GM06990 (cell line): ENCODE results near the gene PWP2.
A peak's percentile ranks its signal among the peaks of the same experiment; 100 is the strongest.
"Not testable (repeated sequence)": the region's sequence is repeated elsewhere in the genome, so short reads cannot be mapped to it uniquely, and the experiment has no call there.

Experiments
- DNase-seq: peaks from one replicate; pipeline ENCODE4 v3.0.0-alpha.2; 2011; ENCODE audit not compliant: insufficient read length; ENCODE audit errors: extremely low read depth
- H3K27me3 ChIP-seq: replicated peaks from 2 replicates; pipeline ENCODE4 v1.6.0; 2011; ENCODE audit warnings: low read length; ENCODE audit not compliant: control insufficient read depth, insufficient read depth
- H3K36me3 ChIP-seq: 2 replicates; pipeline ENCODE4 v1.5.1; 2011; ENCODE audit warnings: low read length; ENCODE audit not compliant: control insufficient read depth, insufficient read depth
- H3K4me3 ChIP-seq: replicated peaks from 2 replicates; pipeline ENCODE4 v1.5.1; 2011; ENCODE audit warnings: low read depth, mild to moderate bottlenecking, control low read depth, low read length
- TF ChIP-seq, protein P1 (sequence below): IDR thresholded peaks from 2 replicates; pipeline ENCODE4 v1.5.1; 2011; ENCODE audit warnings: low read length, control low read depth, mild to moderate bottlenecking, inconsistent platforms; ENCODE audit not compliant: insufficient read depth, poor library complexity, severe bottlenecking

The PWP2 gene

DNA sequence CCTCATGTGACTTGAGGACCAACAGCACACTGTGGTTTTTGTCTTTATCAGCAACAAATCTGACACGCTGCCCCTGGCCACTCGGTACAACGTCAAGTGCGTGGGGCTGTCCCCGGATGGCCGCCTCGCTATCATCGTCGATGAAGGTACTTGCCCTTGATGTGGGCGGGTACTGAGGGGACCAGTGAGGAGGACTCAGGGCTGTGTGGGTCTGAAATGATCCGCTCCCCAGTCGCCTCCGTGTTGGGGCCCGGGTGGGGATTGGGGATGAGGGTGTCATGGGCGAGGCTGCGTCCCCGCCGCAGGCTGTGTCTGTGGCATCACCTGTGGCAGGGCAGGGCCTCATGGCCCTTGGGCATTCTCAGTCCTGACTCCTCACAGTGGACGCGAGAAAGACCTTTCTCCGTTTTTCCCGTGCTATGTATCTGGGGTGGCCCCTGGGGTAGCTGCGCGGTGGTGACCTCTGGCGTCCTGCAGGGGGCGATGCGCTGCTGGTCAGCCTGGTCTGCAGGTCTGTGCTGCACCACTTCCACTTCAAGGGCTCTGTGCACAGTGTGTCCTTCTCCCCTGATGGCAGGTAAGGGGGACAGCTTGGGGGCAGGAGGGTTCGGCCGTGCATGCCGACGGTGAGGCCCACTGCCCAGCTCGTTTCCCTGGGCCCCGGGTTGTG lies 6.6 kb downstream of the PWP2 start:
- not testable (repeated sequence) for H3K4me3 ChIP-seq, H3K36me3 ChIP-seq, DNase-seq, H3K27me3 ChIP-seq
- TF ChIP-seq, protein P1, sequence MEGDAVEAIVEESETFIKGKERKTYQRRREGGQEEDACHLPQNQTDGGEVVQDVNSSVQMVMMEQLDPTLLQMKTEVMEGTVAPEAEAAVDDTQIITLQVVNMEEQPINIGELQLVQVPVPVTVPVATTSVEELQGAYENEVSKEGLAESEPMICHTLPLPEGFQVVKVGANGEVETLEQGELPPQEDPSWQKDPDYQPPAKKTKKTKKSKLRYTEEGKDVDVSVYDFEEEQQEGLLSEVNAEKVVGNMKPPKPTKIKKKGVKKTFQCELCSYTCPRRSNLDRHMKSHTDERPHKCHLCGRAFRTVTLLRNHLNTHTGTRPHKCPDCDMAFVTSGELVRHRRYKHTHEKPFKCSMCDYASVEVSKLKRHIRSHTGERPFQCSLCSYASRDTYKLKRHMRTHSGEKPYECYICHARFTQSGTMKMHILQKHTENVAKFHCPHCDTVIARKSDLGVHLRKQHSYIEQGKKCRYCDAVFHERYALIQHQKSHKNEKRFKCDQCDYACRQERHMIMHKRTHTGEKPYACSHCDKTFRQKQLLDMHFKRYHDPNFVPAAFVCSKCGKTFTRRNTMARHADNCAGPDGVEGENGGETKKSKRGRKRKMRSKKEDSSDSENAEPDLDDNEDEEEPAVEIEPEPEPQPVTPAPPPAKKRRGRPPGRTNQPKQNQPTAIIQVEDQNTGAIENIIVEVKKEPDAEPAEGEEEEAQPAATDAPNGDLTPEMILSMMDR: peak; percentile 6

DNA sequence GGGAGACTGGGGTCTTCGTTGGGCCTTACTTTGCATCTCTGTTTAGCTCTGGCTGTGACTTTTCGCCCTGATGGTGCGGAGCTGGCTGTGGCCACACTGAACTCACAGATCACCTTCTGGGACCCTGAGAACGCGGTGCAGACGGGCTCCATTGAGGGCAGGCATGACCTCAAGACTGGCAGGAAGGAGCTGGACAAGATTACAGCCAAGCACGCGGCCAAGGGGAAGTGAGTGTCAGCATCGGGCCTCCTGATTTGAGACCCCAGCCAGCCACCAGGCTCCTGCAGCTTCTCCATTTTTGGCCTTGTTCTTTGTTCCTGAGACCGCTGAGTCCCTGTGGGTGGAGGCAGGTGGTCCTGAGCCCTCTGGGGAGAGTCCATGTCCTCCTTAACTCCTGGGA lies 14.9 kb downstream of the PWP2 start:
- H3K4me3 ChIP-seq, DNase-seq, H3K27me3 ChIP-seq, H3K36me3 ChIP-seq: not testable (repeated sequence)

DNA sequence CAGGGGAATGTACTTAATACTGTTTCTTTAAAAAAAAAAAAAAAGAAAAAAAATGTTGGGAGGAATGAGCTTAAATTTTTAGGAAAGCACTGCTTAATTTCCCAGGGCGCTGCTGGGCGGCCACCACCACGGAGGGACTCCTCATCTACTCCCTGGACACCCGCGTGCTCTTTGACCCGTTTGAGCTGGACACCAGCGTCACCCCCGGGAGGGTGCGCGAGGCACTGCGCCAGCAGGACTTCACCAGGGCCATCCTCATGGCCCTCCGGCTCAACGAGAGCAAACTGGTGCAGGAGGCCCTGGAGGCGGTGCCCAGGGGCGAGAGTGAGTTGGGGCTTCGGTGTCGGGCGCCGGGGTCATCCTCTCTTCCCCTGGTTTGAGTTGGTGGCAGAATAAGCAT lies 20.6 kb downstream of the PWP2 start:
- H3K36me3 ChIP-seq, H3K27me3 ChIP-seq, DNase-seq, H3K4me3 ChIP-seq: not testable (repeated sequence)

DNA sequence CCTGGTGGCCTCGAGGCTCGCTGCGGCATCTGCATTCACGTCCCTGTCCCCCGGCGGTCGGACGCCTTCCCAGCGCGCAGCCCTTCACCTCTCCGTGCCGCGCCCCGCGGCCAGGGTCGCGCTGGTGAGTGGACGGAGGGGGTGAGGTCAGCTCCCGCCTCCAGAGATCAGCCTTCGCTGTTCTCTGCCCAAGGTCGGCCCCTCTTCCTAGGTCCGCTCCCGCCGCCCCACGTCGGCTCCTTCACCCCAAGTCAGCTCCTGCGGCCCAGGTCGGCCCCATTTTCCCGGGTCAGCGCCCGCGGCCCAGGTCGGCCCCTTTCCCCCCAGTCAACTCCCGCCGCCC lies 26.5 kb downstream of the PWP2 start:
- H3K27me3 ChIP-seq, DNase-seq, H3K36me3 ChIP-seq: not testable (repeated sequence)
- peak overlapping the region; percentile 54 for H3K4me3 ChIP-seq

DNA sequence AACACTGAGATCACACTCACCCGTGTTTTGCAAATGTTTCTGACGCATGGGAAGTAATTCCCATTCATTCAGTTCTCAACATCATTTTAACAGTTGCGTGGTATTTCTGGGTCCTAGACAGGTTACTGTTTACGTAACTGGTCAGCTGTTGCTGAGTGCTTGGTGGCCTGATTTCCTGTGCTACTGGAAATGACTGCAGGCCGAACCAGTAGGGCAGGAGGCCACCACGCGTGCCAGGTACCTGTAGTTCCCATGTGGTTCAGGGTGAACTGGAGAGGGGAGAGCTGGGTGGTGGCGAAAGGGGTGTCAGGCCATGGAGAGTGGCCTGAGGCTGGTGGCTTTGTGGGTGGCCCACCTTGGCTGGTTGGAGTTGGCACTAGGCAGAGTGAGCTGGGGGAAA lies 27.5 kb downstream of the PWP2 start:
- H3K36me3 ChIP-seq, DNase-seq, H3K27me3 ChIP-seq, H3K4me3 ChIP-seq: not testable (repeated sequence)

DNA sequence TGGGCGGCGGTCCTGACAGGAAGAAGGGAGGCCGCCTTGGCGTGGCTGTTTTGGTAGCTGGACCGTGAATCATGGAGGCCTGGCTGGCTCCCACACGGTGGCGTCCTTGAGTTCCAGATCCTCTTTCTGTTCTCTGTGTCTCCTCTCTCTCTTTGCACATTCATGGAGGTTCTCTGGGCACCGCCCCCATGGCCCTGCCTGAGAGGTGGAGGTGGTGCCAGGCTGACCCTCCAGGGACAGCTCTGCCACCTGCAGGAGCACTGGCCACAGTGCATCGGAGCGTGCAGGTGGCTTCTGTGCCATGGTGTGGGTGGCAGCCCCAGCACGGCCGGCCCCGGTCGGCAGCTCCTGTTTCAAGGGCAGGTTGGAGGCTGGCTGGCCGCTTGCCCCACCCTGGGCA lies 30.8 kb downstream of the PWP2 start:
- not testable (repeated sequence) for H3K36me3 ChIP-seq, H3K4me3 ChIP-seq, H3K27me3 ChIP-seq, DNase-seq

DNA sequence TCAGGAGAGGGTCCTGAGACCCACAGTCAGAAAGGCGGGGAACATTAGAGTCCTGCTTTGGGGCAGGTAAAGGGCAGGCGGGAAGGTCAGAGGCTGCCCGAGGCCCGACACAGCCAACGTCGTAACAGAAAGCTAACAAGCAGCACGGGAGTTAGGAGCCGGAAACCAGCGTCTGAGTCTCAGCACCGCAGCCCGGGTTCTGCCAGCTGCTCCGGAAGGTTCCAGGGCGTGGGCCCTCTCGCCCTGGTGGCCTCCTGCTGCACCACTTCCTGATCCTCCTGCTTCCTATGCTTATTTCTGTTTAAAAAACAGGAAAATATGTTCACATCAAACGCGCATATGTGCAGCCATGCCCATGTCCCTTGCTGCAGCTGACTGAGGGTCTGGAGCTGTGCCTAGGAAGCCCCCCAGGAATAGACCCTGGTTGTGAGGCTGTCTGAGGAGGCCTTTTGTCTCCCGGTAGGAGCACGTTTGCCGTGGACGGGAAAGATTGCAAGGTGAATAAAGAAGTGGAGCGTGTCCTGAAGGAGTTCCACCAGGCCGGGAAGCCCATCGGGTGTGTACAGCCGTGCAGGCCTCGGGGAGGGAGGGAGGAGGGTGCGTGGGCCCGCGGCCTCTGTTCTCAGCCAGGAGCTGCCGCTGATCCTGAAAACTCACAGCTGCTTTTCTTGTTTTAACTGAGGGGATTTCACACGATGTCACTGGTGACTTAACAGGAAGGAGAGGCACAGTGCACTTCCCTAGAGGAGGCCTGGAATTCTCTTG lies 32.8 kb downstream of the PWP2 start:
- DNase-seq, H3K36me3 ChIP-seq, H3K27me3 ChIP-seq, H3K4me3 ChIP-seq: not testable (repeated sequence)

DNA sequence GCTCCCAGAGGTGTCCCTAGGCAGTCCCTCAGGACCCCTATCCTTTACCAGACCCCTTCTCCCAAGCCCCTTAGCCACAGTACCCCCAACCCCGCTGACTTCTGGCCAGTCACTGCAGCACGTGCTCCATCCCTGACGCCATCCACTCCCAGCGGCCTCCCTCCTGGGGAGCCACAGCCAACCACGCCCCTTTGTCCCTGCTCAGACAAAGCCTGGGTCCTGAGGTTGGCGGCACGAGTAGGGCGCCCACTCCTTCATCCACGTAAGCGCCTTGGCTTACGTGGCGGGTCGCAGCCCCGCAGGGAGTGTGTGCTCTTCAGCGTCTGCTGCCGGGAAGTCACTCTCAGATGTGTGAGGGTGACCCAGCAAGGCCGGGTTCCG lies 33.3 kb downstream of the PWP2 start:
- H3K4me3 ChIP-seq, DNase-seq: not testable (repeated sequence)

DNA sequence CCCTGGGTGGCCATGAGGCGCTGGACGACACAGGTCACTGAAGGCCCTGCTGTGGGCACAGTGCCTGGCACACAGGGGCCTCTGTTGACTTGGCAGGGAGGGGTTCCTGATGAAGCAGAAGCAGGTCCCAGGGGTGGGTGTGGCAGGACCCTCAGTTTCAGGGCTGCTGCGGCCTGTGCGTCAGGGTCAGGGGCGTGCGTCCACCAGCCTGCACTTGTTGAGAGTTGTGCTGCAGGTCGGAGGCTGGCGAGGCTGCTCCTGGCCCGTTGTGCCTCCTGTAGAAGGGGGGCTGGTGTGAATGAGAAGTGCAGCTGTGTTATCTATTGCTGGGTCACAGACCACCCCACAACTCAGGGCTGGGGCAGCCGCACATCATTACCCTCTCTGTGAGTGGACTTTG lies 35.3 kb downstream of the PWP2 start:
- peak; percentile 16 for DNase-seq
- not testable (repeated sequence) for H3K27me3 ChIP-seq, H3K36me3 ChIP-seq, H3K4me3 ChIP-seq

More for the DNA sequence above, 33.3 kb downstream of the PWP2 start:
- H3K27me3 ChIP-seq, H3K36me3 ChIP-seq: not testable (repeated sequence)

DNA sequence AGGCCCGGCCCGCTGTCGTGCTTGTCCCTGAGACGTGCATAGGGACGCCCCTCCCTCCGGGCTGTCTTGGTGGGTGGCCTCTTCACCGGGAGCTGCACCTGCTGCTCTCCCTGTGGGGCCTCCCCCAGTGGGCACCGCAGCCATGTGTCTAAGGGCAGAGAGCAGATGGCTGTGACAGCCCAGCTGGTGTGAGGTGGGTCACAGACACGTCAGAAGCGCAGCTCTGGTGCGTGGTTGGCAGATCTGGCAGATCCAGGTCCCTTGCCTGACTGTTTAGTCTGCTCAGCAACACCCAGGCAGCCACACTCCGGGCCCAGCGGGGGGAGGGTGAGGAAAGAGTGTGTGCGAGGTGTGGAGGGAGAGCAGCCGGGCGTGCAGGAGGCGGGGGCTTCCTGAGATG lies 36.2 kb downstream of the PWP2 start:
- H3K4me3 ChIP-seq, H3K27me3 ChIP-seq, H3K36me3 ChIP-seq, DNase-seq: not testable (repeated sequence)

DNA sequence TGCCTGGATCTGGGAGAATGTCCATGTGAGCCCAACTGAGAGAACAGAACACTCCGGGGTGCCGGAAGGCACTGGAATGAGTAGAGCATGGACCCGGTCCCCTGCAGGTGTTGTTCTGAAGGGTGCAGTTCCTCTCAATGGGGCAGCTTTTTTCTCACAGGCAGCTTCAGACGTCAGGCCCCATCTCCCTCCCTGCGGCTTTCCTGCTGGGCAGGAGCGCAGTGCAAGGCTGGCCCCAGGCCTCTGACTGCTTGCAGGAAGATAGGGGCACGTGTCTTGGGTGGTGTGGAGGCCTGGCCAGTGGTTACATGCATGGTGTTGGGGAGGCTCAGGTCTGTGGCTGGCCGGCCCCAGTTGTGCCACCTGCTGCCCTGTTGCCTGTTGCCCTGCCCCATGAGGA lies 36.8 kb downstream of the PWP2 start:
- H3K4me3 ChIP-seq, H3K27me3 ChIP-seq, H3K36me3 ChIP-seq: not testable (repeated sequence)
- peak; percentile 29 for DNase-seq

DNA sequence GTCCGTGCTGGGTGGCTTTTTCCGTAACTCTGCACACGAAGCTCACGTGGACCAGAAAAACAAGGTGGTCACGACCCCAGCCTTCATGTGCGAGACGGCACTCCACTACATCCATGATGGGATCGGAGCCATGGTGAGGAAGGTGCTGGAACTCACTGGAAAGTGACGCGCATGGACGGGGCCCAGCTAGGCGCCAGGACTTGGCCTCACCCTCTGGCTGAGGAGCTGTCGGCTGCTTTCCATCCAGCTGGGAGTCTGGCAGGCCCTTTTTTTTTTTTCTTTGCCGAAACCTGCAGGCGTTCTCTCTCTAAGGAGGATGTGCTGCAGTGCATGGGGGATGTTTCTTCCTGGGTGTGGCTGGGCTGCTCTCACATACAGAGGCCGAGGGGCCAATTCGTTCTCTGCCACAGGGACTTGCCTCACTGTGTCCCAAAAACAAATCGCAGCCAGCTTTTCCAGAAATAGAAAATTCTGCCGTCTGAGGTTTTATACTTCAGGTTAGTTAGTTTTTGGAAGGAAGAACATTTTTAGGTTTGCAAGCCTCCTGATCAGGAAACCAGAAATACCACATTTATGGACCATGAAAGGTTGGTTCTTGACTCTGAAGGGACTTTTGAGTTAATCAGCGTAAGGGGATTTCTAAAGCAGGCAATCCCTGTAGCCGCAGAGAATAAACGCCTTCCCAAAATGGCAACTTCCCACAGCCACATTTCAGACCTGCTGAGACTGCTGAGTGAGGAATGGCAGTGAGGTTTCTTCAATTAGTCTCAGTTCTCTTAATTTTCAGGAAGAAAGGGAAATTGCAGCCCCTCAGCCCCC lies 37.8 kb downstream of the PWP2 start:
- H3K36me3 ChIP-seq, H3K27me3 ChIP-seq, H3K4me3 ChIP-seq, DNase-seq: not testable (repeated sequence)

DNA sequence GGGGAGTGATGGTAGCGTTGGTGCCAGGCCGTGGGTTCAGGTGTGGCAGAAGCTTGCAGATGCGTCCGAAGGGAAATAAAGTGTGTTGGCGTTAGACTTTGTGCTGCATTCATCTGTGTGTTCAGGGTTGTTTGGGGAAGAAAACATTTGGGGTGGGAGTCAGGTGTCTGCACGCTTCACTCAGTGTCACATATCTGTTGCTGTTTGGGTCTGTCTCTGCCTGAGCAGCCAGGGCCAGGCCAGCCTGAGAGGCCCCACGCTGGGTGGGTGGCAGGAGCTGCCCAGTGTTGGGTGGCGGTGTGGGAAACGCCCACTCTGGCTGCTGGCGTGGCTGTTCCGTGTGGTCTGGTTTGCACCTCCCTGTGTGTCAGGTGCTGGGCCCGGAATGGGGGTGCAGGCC lies 38.4 kb downstream of the PWP2 start:
- H3K4me3 ChIP-seq, DNase-seq, H3K36me3 ChIP-seq, H3K27me3 ChIP-seq: not testable (repeated sequence)
